CD14-positive monocyte (primary cell): ENCODE data around the gene GALNS. TPM values are rescaled to one million over a fixed set of nuclear protein-coding genes. Genes with fewer than 3 reads are reported as not detected.

ENCODE experiments used
- DNase-seq, 3 donors: peaks; one replicate each; pipeline ENCODE4 v3.0.0-alpha.2; 2011 to 2022
- H2AFZ ChIP-seq: 2 replicates; pipeline ENCODE4 v1.6.0; 2012; ENCODE audit warnings: mild to moderate bottlenecking, low read depth, low read length, inconsistent platforms; ENCODE audit not compliant: insufficient read depth, poor library complexity, severe bottlenecking
- H3K27ac ChIP-seq, 2 donors: 1 replicate in 1 of 2; 2 replicates in 1 of 2; pipeline ENCODE4 v1.5.1; 2012 to 2013; ENCODE audit warnings: low read length in 2 of 2, control low read depth in 1 of 2, inconsistent platforms in 1 of 2, low read depth in 1 of 2, mild to moderate bottlenecking in 1 of 2
- H3K27me3 ChIP-seq, 2 donors: one replicate each; pipeline versions ENCODE4 v1.6.0 to v1.6.1; 2011 to 2013; ENCODE audit warnings: low read length in 2 of 2; ENCODE audit not compliant: control insufficient read depth in 2 of 2, insufficient read depth in 2 of 2
- H3K36me3 ChIP-seq, 2 donors: replicated peaks in 1 of 2; 1 replicate in 1 of 2; 2 replicates in 1 of 2; pipeline versions ENCODE4 v1.5.1 to v1.6.1; 2012 to 2013; ENCODE audit warnings: low read length in 2 of 2, control low read depth in 1 of 2, inconsistent platforms in 1 of 2, mild to moderate bottlenecking in 1 of 2; ENCODE audit not compliant: insufficient read depth in 2 of 2, control insufficient read depth in 1 of 2
- H3K4me1 ChIP-seq, 2 donors: 1 replicate in 1 of 2; 2 replicates in 1 of 2; pipeline versions ENCODE4 v1.5.1 to v1.6.1; 2012 to 2013; ENCODE audit warnings: low read length in 2 of 2, control low read depth in 1 of 2, inconsistent platforms in 1 of 2, mild to moderate bottlenecking in 1 of 2, moderate library complexity in 1 of 2; ENCODE audit not compliant: insufficient read depth in 2 of 2, control insufficient read depth in 1 of 2
- H3K4me2 ChIP-seq: replicated peaks from 2 replicates; pipeline ENCODE3; 2012; ENCODE audit warnings: low read length, moderate library complexity, mild to moderate bottlenecking; ENCODE audit not compliant: poor library complexity, severe bottlenecking; ENCODE audit errors: extremely low read depth
- H3K4me3 ChIP-seq, 3 experiments: fragments of 200-600 bp in 1 of 3; sonication (generic) in 1 of 3; replicated peaks in 1 of 3; 1 replicate in 2 of 3; 2 replicates in 1 of 3; pipeline ENCODE4 v1.5.1; 2011 to 2013; ENCODE audit warnings: low read length in 3 of 3, mild to moderate bottlenecking in 3 of 3, control low read depth in 2 of 3, low read depth in 2 of 3, inconsistent platforms in 1 of 3, moderate library complexity in 1 of 3
- H3K79me2 ChIP-seq: 2 replicates; pipeline ENCODE4 v1.6.0; 2012; ENCODE audit warnings: mild to moderate bottlenecking, control low read depth, inconsistent platforms, low read length, moderate library complexity; ENCODE audit not compliant: insufficient read depth
- H3K9ac ChIP-seq: 2 replicates; pipeline ENCODE4 v1.6.0; 2017; ENCODE audit warnings: low read length, mild to moderate bottlenecking; ENCODE audit not compliant: insufficient read depth, poor library complexity, severe bottlenecking
- H3K9me3 ChIP-seq, 2 donors: replicated peaks in 1 of 2; 1 replicate in 1 of 2; 2 replicates in 1 of 2; pipeline versions ENCODE4 v1.5.1 to v1.6.1; 2012 to 2013; ENCODE audit warnings: low read length in 2 of 2, control low read depth in 1 of 2; ENCODE audit not compliant: control insufficient read depth in 1 of 2, insufficient read depth in 1 of 2
- H4K20me1 ChIP-seq: 2 replicates; pipeline ENCODE4 v1.6.0; 2012; ENCODE audit warnings: mild to moderate bottlenecking, low read length, control low read depth, moderate library complexity; ENCODE audit not compliant: insufficient read depth
- H3K27ac Mint-ChIP-seq, 7 donors: one replicate each; pipeline ENCODE4 v1.8.0; 2020; ENCODE audit warnings: mild to moderate bottlenecking in 7 of 7, mixed read lengths in 7 of 7, moderate library complexity in 6 of 7, inconsistent platforms in 2 of 7
- H3K27me3 Mint-ChIP-seq, 3 donors: one replicate each; pipeline ENCODE4 v1.8.0; 2021 to 2022; ENCODE audit warnings: low read depth in 3 of 3, mild to moderate bottlenecking in 3 of 3, mixed read lengths in 3 of 3, moderate library complexity in 3 of 3, inconsistent platforms in 1 of 3
- H3K36me3 Mint-ChIP-seq, 2 donors: one replicate each; pipeline ENCODE4 v1.8.0; 2020; ENCODE audit warnings: mixed read lengths in 2 of 2, inconsistent platforms in 1 of 2, mild to moderate bottlenecking in 1 of 2
- H3K4me1 Mint-ChIP-seq: one replicate; pipeline ENCODE4 v1.8.0; 2020; ENCODE audit warnings: mild to moderate bottlenecking, mixed read lengths
- H3K4me3 Mint-ChIP-seq, 2 donors: one replicate each; pipeline ENCODE4 v1.8.0; 2020; ENCODE audit warnings: mild to moderate bottlenecking in 2 of 2, mixed read lengths in 2 of 2, moderate library complexity in 1 of 2
- H3K9me3 Mint-ChIP-seq, 7 donors: one replicate each; pipeline ENCODE4 v1.8.0; 2020 to 2022; ENCODE audit warnings: mixed read lengths in 7 of 7, mild to moderate bottlenecking in 6 of 7, moderate library complexity in 6 of 7, inconsistent platforms in 2 of 7
- WGBS: methylation state at CpG from one replicate; pipeline ENCODE4 v1.1.5; 2013; ENCODE audit warnings: missing lambda C conversion rate; ENCODE audit not compliant: insufficient coverage; 5-methylcytosine and 5-hydroxymethylcytosine counted together
- intact Hi-C, 2 donors: fragments of 100-400 bp; cut with micrococcal nuclease; formaldehyde crosslinking; loops; one replicate each; pipeline versions ENCODE4 v1.15.0 to v1.15.1; 2023
- polyA plus RNA-seq, 3 donors: library from polyadenylated mRNA; depleted of rRNA in 1 of 3; unstranded in 2 of 3; stranded (reverse) in 1 of 3; fragments of 300-500 nt in 2 of 3; fragments of >200 nt in 1 of 3; fragmentation: Illumina TruSeq in 2 of 3; gene quantifications; 1 replicate in 2 of 3; 2 replicates in 1 of 3; pipeline ENCODE4 v1.2.3, GENCODE V29; 2012 to 2021
- TF ChIP-seq, protein P1 (sequence below): fragments of 200-600 bp; IDR thresholded peaks from one replicate; pipeline ENCODE4 v1.8.0; 2022; ENCODE audit warnings: antibody characterized with exemption, mild to moderate bottlenecking

Gene GALNS
- polyA plus RNA-seq, 3 donors: 20.2 to 34.4 (median 32.2) TPM

GRCh38 chr16:88777471-88778270, 79.1 kb downstream of the GALNS start:
- H3K9ac ChIP-seq: no peak overlapping the region
- no peaks in the 10 kb centered on the region for H3K27me3 Mint-ChIP-seq
- TF ChIP-seq, protein P1, sequence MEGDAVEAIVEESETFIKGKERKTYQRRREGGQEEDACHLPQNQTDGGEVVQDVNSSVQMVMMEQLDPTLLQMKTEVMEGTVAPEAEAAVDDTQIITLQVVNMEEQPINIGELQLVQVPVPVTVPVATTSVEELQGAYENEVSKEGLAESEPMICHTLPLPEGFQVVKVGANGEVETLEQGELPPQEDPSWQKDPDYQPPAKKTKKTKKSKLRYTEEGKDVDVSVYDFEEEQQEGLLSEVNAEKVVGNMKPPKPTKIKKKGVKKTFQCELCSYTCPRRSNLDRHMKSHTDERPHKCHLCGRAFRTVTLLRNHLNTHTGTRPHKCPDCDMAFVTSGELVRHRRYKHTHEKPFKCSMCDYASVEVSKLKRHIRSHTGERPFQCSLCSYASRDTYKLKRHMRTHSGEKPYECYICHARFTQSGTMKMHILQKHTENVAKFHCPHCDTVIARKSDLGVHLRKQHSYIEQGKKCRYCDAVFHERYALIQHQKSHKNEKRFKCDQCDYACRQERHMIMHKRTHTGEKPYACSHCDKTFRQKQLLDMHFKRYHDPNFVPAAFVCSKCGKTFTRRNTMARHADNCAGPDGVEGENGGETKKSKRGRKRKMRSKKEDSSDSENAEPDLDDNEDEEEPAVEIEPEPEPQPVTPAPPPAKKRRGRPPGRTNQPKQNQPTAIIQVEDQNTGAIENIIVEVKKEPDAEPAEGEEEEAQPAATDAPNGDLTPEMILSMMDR: no peak

GRCh38 chr16:88775825-88776224, 80.9 kb downstream of the GALNS start:
- TF ChIP-seq, protein P1: no peak
- Mint-ChIP-seq H3K27me3 (no peaks in the 10 kb centered on the region), H3K9me3 (no peaks in the 10 kb centered on the region), H3K36me3 (peaks cover 11 to 42% of the 10 kb centered on the region in 2 donors), H3K4me3 (no peak overlapping the region), H3K4me1 (peaks cover 74% of the 10 kb centered on the region), H3K27ac (peak overlapping the region in 5 of 7 donors; percentile 30 to 75 (median 61))
- no peaks in the 10 kb centered on the region for H3K9me3 ChIP-seq
- WGBS: 89% methylated on average over 15 of the region's 18 CpGs
- peaks cover 6 to 11% of the 10 kb centered on the region in 2 donors for H3K36me3 ChIP-seq
- H3K27me3 ChIP-seq: no peaks in the 10 kb centered on the region
- intact Hi-C loops: no loop called here
- H3K9ac ChIP-seq: no peak overlapping the region
- H3K79me2 ChIP-seq: peaks cover 99% of the 10 kb centered on the region
- H3K4me2 ChIP-seq: no peak overlapping the region
- no peak overlapping the region for H3K27ac ChIP-seq
- H3K4me3 ChIP-seq: no peak overlapping the region
- no peak for DNase-seq
- H3K4me1 ChIP-seq: peaks cover 64 to 83% of the 10 kb centered on the region in 2 donors
- H4K20me1 ChIP-seq: peaks cover 92% of the 10 kb centered on the region
- H2AFZ ChIP-seq: no peak overlapping the region

More at GRCh38 chr16:88777471-88778270, 79.1 kb downstream of the GALNS start:
- Histone ChIP-seq H3K36me3 (peaks cover 6 to 11% of the 10 kb centered on the region in 2 donors), H4K20me1 (peaks cover 87% of the 10 kb centered on the region), H3K4me2 (peak overlapping the region; percentile 28), H3K9me3 (no peaks in the 10 kb centered on the region), H3K27me3 (no peaks in the 10 kb centered on the region), H3K27ac (peak overlapping the region; percentile 9 to 48), H3K4me1 (peaks cover 69 to 85% of the 10 kb centered on the region in 2 donors), H3K4me3 (no peak overlapping the region), H2AFZ (no peak overlapping the region), H3K79me2 (peaks cover 93% of the 10 kb centered on the region)
- H3K36me3 Mint-ChIP-seq: peaks cover 10 to 42% of the 10 kb centered on the region in 2 donors
- no peak for DNase-seq
- H3K4me3 Mint-ChIP-seq: no peak overlapping the region
- no peaks in the 10 kb centered on the region for H3K9me3 Mint-ChIP-seq
- peak overlapping the region in 4 of 7 donors; percentile 13 to 60 (median 48) for H3K27ac Mint-ChIP-seq
- peaks cover 79% of the 10 kb centered on the region for H3K4me1 Mint-ChIP-seq
- WGBS: 50% methylated on average over 27 of the region's 34 CpGs
- intact Hi-C loops: no loop called here
